Right lobe of liver (tissue), 4 donors: ENCODE data around the gene PCDH15.

Source experiments
- POLR2A ChIP-seq: fragments of 450-650 bp; IDR thresholded peaks from one replicate; pipeline ENCODE4 v1.6.1; 2017; ENCODE audit warnings: antibody characterized with exemption, mild to moderate bottlenecking
- TF ChIP-seq, protein P1 (sequence below), 4 donors: fragments of 200-600 bp in 3 of 4; fragments of 450-650 bp in 1 of 4; IDR thresholded peaks; one replicate each; pipeline versions ENCODE4 v1.5.1 to v1.8.0; 2016 to 2022; ENCODE audit warnings: antibody characterized with exemption in 4 of 4, mild to moderate bottlenecking in 2 of 4
- donor health status: DM: no; HTN: no; CAD: no.
- donor health status: DM: no; HTN: no; CAD: no.
- donor health status: DM: no; HTN: yes; CAD: no.

DNA sequence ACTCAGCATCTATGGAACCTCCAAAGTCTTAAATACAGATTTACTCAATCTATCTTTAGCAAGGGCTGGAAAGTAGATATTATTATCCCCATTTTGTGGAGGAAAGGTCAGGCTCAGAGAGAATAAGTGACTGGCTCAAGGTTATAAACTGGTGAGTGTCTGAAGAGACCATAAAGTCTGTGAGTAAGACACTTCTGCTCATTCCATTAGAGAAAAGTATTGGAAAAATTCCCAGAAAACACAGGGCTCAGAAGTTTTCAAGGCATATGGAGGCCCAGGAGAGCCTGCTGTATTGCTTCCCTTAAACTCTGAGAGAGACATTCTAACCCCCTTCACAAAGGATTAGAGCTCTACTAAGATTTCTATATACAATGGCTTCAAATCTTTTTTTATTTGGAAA is 134.8 kb downstream of the PCDH15 start:
- no peak for TF ChIP-seq POLR2A
- TF ChIP-seq, protein P1, sequence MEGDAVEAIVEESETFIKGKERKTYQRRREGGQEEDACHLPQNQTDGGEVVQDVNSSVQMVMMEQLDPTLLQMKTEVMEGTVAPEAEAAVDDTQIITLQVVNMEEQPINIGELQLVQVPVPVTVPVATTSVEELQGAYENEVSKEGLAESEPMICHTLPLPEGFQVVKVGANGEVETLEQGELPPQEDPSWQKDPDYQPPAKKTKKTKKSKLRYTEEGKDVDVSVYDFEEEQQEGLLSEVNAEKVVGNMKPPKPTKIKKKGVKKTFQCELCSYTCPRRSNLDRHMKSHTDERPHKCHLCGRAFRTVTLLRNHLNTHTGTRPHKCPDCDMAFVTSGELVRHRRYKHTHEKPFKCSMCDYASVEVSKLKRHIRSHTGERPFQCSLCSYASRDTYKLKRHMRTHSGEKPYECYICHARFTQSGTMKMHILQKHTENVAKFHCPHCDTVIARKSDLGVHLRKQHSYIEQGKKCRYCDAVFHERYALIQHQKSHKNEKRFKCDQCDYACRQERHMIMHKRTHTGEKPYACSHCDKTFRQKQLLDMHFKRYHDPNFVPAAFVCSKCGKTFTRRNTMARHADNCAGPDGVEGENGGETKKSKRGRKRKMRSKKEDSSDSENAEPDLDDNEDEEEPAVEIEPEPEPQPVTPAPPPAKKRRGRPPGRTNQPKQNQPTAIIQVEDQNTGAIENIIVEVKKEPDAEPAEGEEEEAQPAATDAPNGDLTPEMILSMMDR (IDR thresholded peaks at IDR 0.05) = no peak
